Measurements from ENCODE around the gene TUBB2A. TPM values are rescaled to one million over a fixed set of nuclear protein-coding genes. Genes with fewer than 3 reads are reported as not detected.

TUBB2A gene
- 2.4 and 3.7 TPM in 2 replicates for total RNA-seq (2013; cell fraction: nucleolus; rRNA removed)
- total RNA-seq (2014; rRNA removed) = 47.0 and 49.5 TPM in 2 replicates
- 17.8 and 22.7 TPM in 2 replicates for total RNA-seq (2014; rRNA removed; fragmentation: Illumina TruSeq; extraction: Trizol)
- 46.6 and 47.6 TPM in 2 replicates for total RNA-seq (2021)
- polyA plus RNA-seq (2011; ENCODE audit: low read depth) = 6.1 TPM
- 2.3 and 4.9 TPM in 2 replicates for polyA plus RNA-seq (2011; rRNA removed)
- polyA plus RNA-seq (2011; cell fraction: cytosol; rRNA removed) = 4.5 and 6.8 TPM in 2 replicates
- polyA plus RNA-seq (2011; cell fraction: nucleus; rRNA removed) = 4.8 and 7.0 TPM in 2 replicates
- polyA plus RNA-seq (2012) = 11.6 and 23.7 TPM in 2 replicates
- 9.6 and 23.1 TPM in 2 replicates for polyA plus RNA-seq (2014; fragmentation: Illumina TruSeq; extraction: Trizol)
- polyA plus RNA-seq (2014; fragmentation: Nextera tagmentation; extraction: Ambion mirVana) = 1 to 10 TPM; 2.2 to 6.0 TPM
- 46.1 and 49.3 TPM in 2 replicates for polyA plus RNA-seq (2014; rRNA removed)
- 10 to 100 TPM; 39.5 to 44.0 TPM for polyA plus RNA-seq (2016; fragmentation: Nextera tagmentation; extraction: Ambion mirVana)
- polyA minus RNA-seq (2011; rRNA and poly(A)+ RNA removed) = 3.7 and 4.4 TPM in 2 replicates
- polyA minus RNA-seq (2011; cell fraction: cytosol; rRNA and poly(A)+ RNA removed) = 3.1 and 4.2 TPM in 2 replicates
- 1.5 and 3.1 TPM in 2 replicates for polyA minus RNA-seq (2011; cell fraction: nucleus; rRNA and poly(A)+ RNA removed)
- percentile 52 among the genes with signal in this experiment for Bru-seq, nascent RNA
- BruChase-seq, experiment 1, labeled RNA remaining after a 6-hour chase = percentile 56 among the genes with signal in this experiment
- percentile 49 among the genes with signal in this experiment for BruChase-seq, experiment 2, labeled RNA remaining after a 2-hour chase
- long read RNA-seq, experiment 1, transcript TUBB2A-201 (4 exons, 1,595 nt) = major isoform, 13 of 13 reads
- long read RNA-seq, experiment 1, partial matches to known transcripts = 0 of 13 reads
- long read RNA-seq, experiment 1, other reads (novel, unspliced or antisense) = 0 of 13 reads
- long read RNA-seq, experiment 2, transcript TUBB2A-201 (4 exons, 1,595 nt) = major isoform, 15 of 16 reads
- long read RNA-seq, experiment 2, partial matches to known transcripts = 1 of 16 reads
- long read RNA-seq, experiment 2, other reads (novel, unspliced or antisense) = 0 of 16 reads

DNA sequence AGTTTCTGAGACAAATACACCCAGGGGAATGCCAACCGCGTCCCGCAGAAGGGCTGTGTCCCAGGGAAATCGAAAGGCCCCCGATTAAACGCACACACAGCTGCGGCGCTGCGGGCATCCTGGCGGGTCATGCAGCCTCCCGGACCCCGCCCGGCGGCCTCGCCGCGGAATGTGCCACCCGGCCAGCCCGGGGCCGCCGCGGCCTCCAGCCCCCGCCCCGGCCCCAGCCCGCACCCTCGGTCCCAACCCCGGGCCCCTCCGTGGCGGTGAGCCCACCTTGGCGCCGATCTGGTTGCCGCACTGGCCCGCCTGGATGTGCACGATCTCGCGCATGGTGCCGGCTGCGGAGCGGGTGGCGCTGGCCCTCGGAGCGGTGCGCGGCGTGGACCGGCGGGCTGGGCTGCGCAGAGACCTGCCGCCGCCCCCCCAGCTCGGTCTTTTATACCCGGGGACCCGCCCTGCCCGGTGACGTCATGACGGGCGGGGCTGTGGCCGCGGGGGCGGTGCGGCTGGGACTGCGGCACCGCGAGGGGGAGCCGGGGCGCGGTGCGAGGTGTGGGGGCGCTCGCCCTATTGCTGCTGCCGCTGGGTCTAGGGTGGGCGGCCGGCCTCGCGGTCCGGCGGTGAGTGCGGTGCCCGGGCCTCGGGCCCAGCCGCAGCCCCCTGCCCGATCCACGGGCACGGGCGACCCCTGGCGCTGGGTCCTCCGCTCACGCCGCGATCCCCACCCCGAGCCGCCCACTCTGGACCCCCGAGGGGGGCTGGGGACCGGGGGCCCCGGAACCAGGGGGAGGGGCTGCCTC is at the start of gene TUBB2A:
TUBB2A (minus strand) TSS at position 414 of the 803 bp plus-strand sequence; CDS start at position 333, 81 bp downstream.
- ATAC-seq (peak; percentile 87), FAIRE-seq (no peak), DNase-seq (ENCODE audit: low read depth, low spot score) (no peak)
- Histone ChIP-seq H3K9me3 (replicated peaks; ENCODE audit: control insufficient read depth, insufficient read depth, low read length) (no peaks in the 10 kb centered on the region), H3K4me1 (ENCODE audit: control insufficient read depth, insufficient read depth, low read length) (no peaks in the 10 kb centered on the region; the same call in 1 of the 2 replicates), H3K27me3 (replicated peaks in 1 of 2; ENCODE audit: control insufficient read depth in 2 of 2, insufficient read depth in 2 of 2, low read length in 1 of 2) (0 out of 4 replicates have a peak, but pooled peaks cover 0 to 2% of the 10 kb centered on the region in 2 experiments), H4K20me1 (ENCODE audit: control insufficient read depth, insufficient read depth) (no peaks in the 10 kb centered on the region), H3K27ac (ENCODE audit: control insufficient read depth, insufficient read depth) (0 out of 2 replicates have a peak within 1 kb of the TSS, but pooled peaks have one; percentile 25), H3K79me2 (ENCODE audit: control insufficient read depth, insufficient read depth, low read length) (peaks cover 2% of the 10 kb centered on the region; the same call in 1 of the 2 replicates), H3K4me3 (peak within 1 kb of the TSS; percentile 80), H3K4me2 (ENCODE audit: control insufficient read depth, insufficient read depth) (peak within 1 kb of the TSS; percentile 88), H2AFZ (ENCODE audit: control insufficient read depth, low read depth, low read length) (peak within 1 kb of the TSS; percentile 58), H3K36me3 (ENCODE audit: control insufficient read depth in 2 of 2, insufficient read depth in 2 of 2, low read length in 1 of 2) (no peaks in the 10 kb centered on the region), H3K9ac (ENCODE audit: control insufficient read depth, insufficient read depth, low read length) (peak within 1 kb of the TSS; percentile 48; the same call in 1 of the 2 replicates)
- BruUV-seq (replicated peaks) = no TSS peak
- POLR2A ChIA-PET = no interaction called here
- WGBS (ENCODE audit: insufficient coverage, insufficient replicate concordance, low lambda C conversion rate, missing lambda C conversion rate) = under 1% methylated on average over 42 of the region's 95 CpGs
- RAD21 ChIA-PET (ENCODE audit: unreplicated experiment) = interaction anchor here (0.6 to 2.0 kb wide), 6 partner anchors 8 to 101 kb away, joined by 3 to 9 read pairs (median 4); partner anchors contain the start of gene PSMG4
- SMC1A ChIA-PET (ENCODE audit: uncharacterized antibody, unreplicated experiment) = interaction anchor here (0.7 to 0.8 kb wide), 2 partner anchors 52 to 574 kb away, joined by 3 to 5 read pairs; no protein-coding TSS in a partner anchor
- CTCF ChIA-PET = interaction anchor here (0.6 to 1.4 kb wide), 9 partner anchors 18 to 102 kb away, joined by 3 to 8 read pairs (median 4); no protein-coding TSS in a partner anchor
- intact Hi-C loops (cut with micrococcal nuclease; ENCODE audit: unreplicated experiment) = no loop called here
- in situ Hi-C loops (cut with MboI) = no loop called here
- TF ChIP-seq LARP7 (IDR thresholded peaks at IDR 0.05) (0 out of 2 replicates have a peak, but pooled peaks have one; percentile 57), BACH1 (IDR thresholded peaks at IDR 0.05; ENCODE audit: borderline replicate concordance) (peak; percentile 70; the same call in 1 of the 2 replicates), RAD51 (IDR thresholded peaks at IDR 0.05) (no peak), NR2F1 (conservative IDR thresholded peaks at IDR 0.05) (no peak; the same call in 1 of the 2 replicates), RUNX3 (IDR thresholded peaks at IDR 0.05; ENCODE audit: low read length) (peak; percentile 73), POLR2A (IDR thresholded peaks at IDR 0.05; ENCODE audit: low read depth, low read length) (peak; percentile 92), SREBF1 (IDR thresholded peaks at IDR 0.05; ENCODE audit: low read length) (no peak), RB1 (IDR thresholded peaks at IDR 0.05; ENCODE audit: borderline replicate concordance) (peak; percentile 42; the same call in 1 of the 2 replicates), KDM1A (IDR thresholded peaks at IDR 0.05; ENCODE audit: borderline replicate concordance) (no peak), YY1 (IDR thresholded peaks at IDR 0.05; ENCODE audit: low read depth, low read length) (peak; percentile 44; the same call in 1 of the 2 replicates), MXI1 (IDR thresholded peaks at IDR 0.05; ENCODE audit: low read depth, low read length) (0 out of 2 replicates have a peak, but pooled peaks have one; percentile 22), SMARCA5 (IDR thresholded peaks at IDR 0.05) (0 out of 2 replicates have a peak, but pooled peaks have one; percentile 67), POLR2AphosphoS5 (IDR thresholded peaks at IDR 0.05; ENCODE audit: low read length) (peak; percentile 61; the same call in 1 of the 2 replicates), TCF12 (IDR thresholded peaks at IDR 0.05; ENCODE audit: low read depth, low read length) (peak; percentile 22; the same call in 1 of the 2 replicates), SUPT20H (IDR thresholded peaks at IDR 0.05; ENCODE audit: borderline replicate concordance, control insufficient read depth, low read depth, low read length) (no peak)
- TF ChIP-seq, protein P1, sequence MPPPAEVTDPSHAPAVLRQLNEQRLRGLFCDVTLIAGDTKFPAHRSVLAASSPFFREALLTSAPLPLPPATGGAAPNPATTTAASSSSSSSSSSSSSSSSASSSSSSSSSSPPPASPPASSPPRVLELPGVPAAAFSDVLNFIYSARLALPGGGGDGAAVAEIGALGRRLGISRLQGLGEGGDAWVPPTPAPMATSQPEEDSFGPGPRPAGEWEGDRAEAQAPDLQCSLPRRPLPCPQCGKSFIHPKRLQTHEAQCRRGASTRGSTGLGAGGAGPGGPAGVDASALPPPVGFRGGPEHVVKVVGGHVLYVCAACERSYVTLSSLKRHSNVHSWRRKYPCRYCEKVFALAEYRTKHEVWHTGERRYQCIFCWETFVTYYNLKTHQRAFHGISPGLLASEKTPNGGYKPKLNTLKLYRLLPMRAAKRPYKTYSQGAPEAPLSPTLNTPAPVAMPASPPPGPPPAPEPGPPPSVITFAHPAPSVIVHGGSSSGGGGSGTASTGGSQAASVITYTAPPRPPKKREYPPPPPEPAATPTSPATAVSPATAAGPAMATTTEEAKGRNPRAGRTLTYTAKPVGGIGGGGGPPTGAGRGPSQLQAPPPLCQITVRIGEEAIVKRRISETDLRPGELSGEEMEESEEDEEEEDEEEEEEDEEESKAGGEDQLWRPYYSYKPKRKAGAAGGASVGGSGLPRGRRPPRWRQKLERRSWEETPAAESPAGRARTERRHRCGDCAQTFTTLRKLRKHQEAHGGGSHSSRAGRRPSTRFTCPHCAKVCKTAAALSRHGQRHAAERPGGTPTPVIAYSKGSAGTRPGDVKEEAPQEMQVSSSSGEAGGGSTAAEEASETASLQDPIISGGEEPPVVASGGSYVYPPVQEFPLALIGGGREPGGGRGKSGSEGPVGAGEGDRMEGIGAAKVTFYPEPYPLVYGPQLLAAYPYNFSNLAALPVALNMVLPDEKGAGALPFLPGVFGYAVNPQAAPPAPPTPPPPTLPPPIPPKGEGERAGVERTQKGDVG (CRISPR knock-in tag; IDR thresholded peaks at IDR 0.05) = 0 out of 2 replicates have a peak, but pooled peaks have one; percentile 24

Data from GM12878 (cell line).